Effector memory CD4-positive, alpha-beta T cell (primary cell): ENCODE data around the gene GALNT18.

Source experiments
- DNase-seq, 3 donors: peaks; one replicate each; pipeline ENCODE4 v3.0.0-alpha.2; 2020
- H3K27ac ChIP-seq: 2 replicates; pipeline ENCODE4 v1.7.0; 2013; ENCODE audit warnings: mild to moderate bottlenecking, low read length, moderate library complexity; ENCODE audit not compliant: insufficient read depth, poor library complexity, severe bottlenecking
- H3K27me3 ChIP-seq: replicated peaks from 2 replicates; pipeline ENCODE4 v1.7.0; 2013; ENCODE audit warnings: mild to moderate bottlenecking, low read length; ENCODE audit not compliant: insufficient read depth, control insufficient read depth, poor library complexity, severe bottlenecking
- H3K36me3 ChIP-seq: 2 replicates; pipeline ENCODE4 v1.7.0; 2013; ENCODE audit warnings: mild to moderate bottlenecking, low read length, moderate library complexity; ENCODE audit not compliant: control insufficient read depth, insufficient read depth
- H3K4me1 ChIP-seq: 2 replicates; pipeline ENCODE4 v1.7.0; 2013; ENCODE audit warnings: low read length, mild to moderate bottlenecking; ENCODE audit not compliant: control insufficient read depth, insufficient read depth, poor library complexity, severe bottlenecking
- H3K4me3 ChIP-seq: 2 replicates; pipeline ENCODE4 v1.7.0; 2013; ENCODE audit warnings: low read length, low read depth, mild to moderate bottlenecking; ENCODE audit not compliant: insufficient read depth, poor library complexity, severe bottlenecking
- H3K9me3 ChIP-seq: 2 replicates; pipeline ENCODE4 v1.7.0; 2013; ENCODE audit warnings: mild to moderate bottlenecking, low read length, moderate library complexity; ENCODE audit not compliant: control insufficient read depth

GALNT18 gene

GRCh38 chr11:11592146-11592684, 29.6 kb downstream of the GALNT18 start:
- Histone ChIP-seq H3K9me3 (no peaks in the 10 kb centered on the region), H3K27me3 (no peaks in the 10 kb centered on the region), H3K36me3 (no peaks in the 10 kb centered on the region), H3K27ac (no peak overlapping the region), H3K4me1 (no peaks in the 10 kb centered on the region), H3K4me3 (no peak overlapping the region)
- no peak for DNase-seq

GRCh38 chr11:11589437-11589836, 32.4 kb downstream of the GALNT18 start:
- Histone ChIP-seq H3K27me3 (no peaks in the 10 kb centered on the region), H3K27ac (no peak overlapping the region), H3K4me1 (no peaks in the 10 kb centered on the region), H3K4me3 (no peak overlapping the region), H3K9me3 (no peaks in the 10 kb centered on the region), H3K36me3 (no peaks in the 10 kb centered on the region)
- no peak for DNase-seq

GRCh38 chr11:11588891-11589290, 32.9 kb downstream of the GALNT18 start:
- no peaks in the 10 kb centered on the region for H3K9me3 ChIP-seq
- no peak for DNase-seq
- no peak overlapping the region for H3K27ac ChIP-seq
- H3K4me3 ChIP-seq, result no peak overlapping the region
- no peaks in the 10 kb centered on the region for H3K36me3 ChIP-seq
- H3K27me3 ChIP-seq, result no peaks in the 10 kb centered on the region
- H3K4me1 ChIP-seq, result no peaks in the 10 kb centered on the region

- no peak for DNase-seq
- Histone ChIP-seq H3K4me1 (no peaks in the 10 kb centered on the region), H3K36me3 (no peaks in the 10 kb centered on the region), H3K9me3 (no peaks in the 10 kb centered on the region), H3K27ac (no peak overlapping the region), H3K27me3 (no peaks in the 10 kb centered on the region), H3K4me3 (no peak overlapping the region)
Measured at GRCh38 chr11:11588243-11588642, 33.6 kb downstream of the GALNT18 start.

GRCh38 chr11:11587122-11587521, 34.7 kb downstream of the GALNT18 start:
- DNase-seq, result no peak
- no peaks in the 10 kb centered on the region for H3K9me3 ChIP-seq

GRCh38 chr11:11586465-11586864, 35.3 kb downstream of the GALNT18 start:
- DNase-seq, result no peak
- Histone ChIP-seq H3K4me3 (no peak overlapping the region), H3K27me3 (no peaks in the 10 kb centered on the region), H3K27ac (no peak overlapping the region), H3K9me3 (no peaks in the 10 kb centered on the region), H3K4me1 (no peaks in the 10 kb centered on the region), H3K36me3 (no peaks in the 10 kb centered on the region)

More at GRCh38 chr11:11587122-11587521, 34.7 kb downstream of the GALNT18 start:
- Histone ChIP-seq H3K27ac (no peak overlapping the region), H3K27me3 (no peaks in the 10 kb centered on the region), H3K4me1 (no peaks in the 10 kb centered on the region), H3K36me3 (no peaks in the 10 kb centered on the region), H3K4me3 (no peak overlapping the region)

- no peak for DNase-seq
- Histone ChIP-seq H3K9me3 (no peaks in the 10 kb centered on the region), H3K27me3 (no peaks in the 10 kb centered on the region), H3K27ac (no peak overlapping the region), H3K4me3 (no peak overlapping the region), H3K4me1 (no peaks in the 10 kb centered on the region), H3K36me3 (no peaks in the 10 kb centered on the region)
Measured at GRCh38 chr11:11584937-11585336, 36.9 kb downstream of the GALNT18 start.

- Histone ChIP-seq H3K9me3 (no peaks in the 10 kb centered on the region), H3K4me3 (no peak overlapping the region), H3K36me3 (no peaks in the 10 kb centered on the region), H3K27me3 (no peaks in the 10 kb centered on the region), H3K27ac (no peak overlapping the region), H3K4me1 (no peaks in the 10 kb centered on the region)
- no peak for DNase-seq
Measured at GRCh38 chr11:11584530-11584810, 37.3 kb downstream of the GALNT18 start.

GRCh38 chr11:11583801-11584529, 37.8 kb downstream of the GALNT18 start:
- DNase-seq, result no peak
- H3K4me3 ChIP-seq, result no peak overlapping the region
- H3K9me3 ChIP-seq, result no peaks in the 10 kb centered on the region
- H3K36me3 ChIP-seq, result no peaks in the 10 kb centered on the region
- H3K27me3 ChIP-seq, result no peaks in the 10 kb centered on the region
- H3K4me1 ChIP-seq, result no peaks in the 10 kb centered on the region
- H3K27ac ChIP-seq, result no peak overlapping the region

- no peak for DNase-seq
- Histone ChIP-seq H3K36me3 (no peaks in the 10 kb centered on the region), H3K4me1 (no peaks in the 10 kb centered on the region), H3K4me3 (no peak overlapping the region), H3K9me3 (no peaks in the 10 kb centered on the region), H3K27ac (no peak overlapping the region), H3K27me3 (no peaks in the 10 kb centered on the region)
Measured at GRCh38 chr11:11582011-11582701, 39.6 kb downstream of the GALNT18 start.
